NCI-H187 (cell line): ENCODE data around the gene NLRX1.
A peak's percentile ranks its signal among the peaks of the same experiment; 100 is the strongest.
"Not testable (repeated sequence)": the region's sequence is repeated elsewhere in the genome, so short reads cannot be mapped to it uniquely, and the experiment has no call there.

Experiments
- DNase-seq, 2 experiments: peaks; one replicate each; lab custom pipeline; 2025; lab: John Stamatoyannopoulos, UW

Gene NLRX1

GRCh38 chr11:119207415-119207960 is 39.0 kb downstream of the NLRX1 start:
- no peak for DNase-seq

- DNase-seq, result no peak
These were observed 40.7 kb downstream of the NLRX1 start for GRCh38 chr11:119209186-119209585.

GRCh38 chr11:119210050-119210449 is 41.5 kb downstream of the NLRX1 start:
- no peak for DNase-seq

GRCh38 chr11:119218141-119218878 is 49.8 kb downstream of the NLRX1 start:
- DNase-seq, result no peak

- DNase-seq, result peak in 1 of 2 experiments; percentile 3
These were observed 53.8 kb downstream of the NLRX1 start for GRCh38 chr11:119222308-119222707.

- DNase-seq, result no peak
These were observed 54.4 kb downstream of the NLRX1 start for GRCh38 chr11:119222891-119223290.

- no peak for DNase-seq
These were observed 55.3 kb downstream of the NLRX1 start for GRCh38 chr11:119223856-119224255.

GRCh38 chr11:119228535-119229287 is 60.2 kb downstream of the NLRX1 start:
- DNase-seq, result not testable (repeated sequence)

GRCh38 chr11:119229288-119229672 is 60.8 kb downstream of the NLRX1 start:
- no peak for DNase-seq

- no peak for DNase-seq
These were observed 61.2 kb downstream of the NLRX1 start for GRCh38 chr11:119229741-119230140.
